HG02852 (cell line): ENCODE data around the gene SH3RF1.

Experiments used
- ATAC-seq: cut with Tn5 transposase; IDR thresholded peaks from one replicate; pipeline ENCODE4 v1.9.1; 2021; ENCODE audit warnings: mild to moderate bottlenecking, moderate library complexity; ENCODE audit not compliant: unreplicated experiment

Gene SH3RF1

GRCh38 chr4:169080981-169081380 is 189.8 kb downstream of the SH3RF1 start:
- ATAC-seq: peak; percentile 5

DNA sequence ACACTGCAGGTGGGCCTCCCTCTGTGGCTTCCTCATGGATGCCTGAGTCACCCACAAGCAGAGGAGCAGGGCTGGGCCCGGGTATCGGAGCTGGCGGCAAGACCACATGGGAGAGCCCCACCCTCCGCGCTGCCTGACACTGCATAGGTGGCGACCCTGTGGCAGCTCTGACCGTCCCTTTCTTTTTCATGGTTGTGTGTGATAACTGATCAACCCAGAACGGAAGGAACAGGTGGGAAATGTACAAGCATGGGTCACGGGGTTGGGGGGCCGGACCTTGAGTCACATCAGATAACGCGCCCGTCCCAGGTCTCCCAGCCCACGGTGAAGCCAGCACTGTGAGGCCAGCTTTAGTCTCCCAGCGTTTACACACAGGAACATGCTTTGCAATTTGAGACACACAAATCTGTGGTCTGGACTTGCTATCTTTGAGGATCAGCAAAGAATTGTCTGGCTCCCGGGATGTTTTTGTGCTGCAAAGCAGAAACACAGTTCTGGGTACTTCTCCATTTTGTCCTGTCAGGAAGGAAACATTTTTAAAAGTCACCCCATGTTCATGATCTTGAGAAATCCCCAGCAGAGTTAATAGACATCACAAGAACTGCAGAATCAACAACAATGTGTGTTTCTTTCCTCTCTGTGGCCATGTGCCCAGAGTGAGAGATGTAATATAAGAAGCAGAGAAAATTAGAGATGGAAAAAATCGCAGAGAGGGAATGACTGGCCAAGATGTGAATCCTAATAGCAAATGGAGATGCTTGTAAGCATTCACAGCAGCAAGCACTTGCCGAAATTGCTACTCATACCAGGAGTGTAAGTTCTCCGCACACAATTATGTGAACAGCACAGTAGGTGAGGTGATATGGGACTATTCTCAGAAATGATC is 190.6 kb downstream of the SH3RF1 start:
- peak; percentile 88 for ATAC-seq

- ATAC-seq: no peak
Measured at GRCh38 chr4:169074117-169074516, 196.6 kb downstream of the SH3RF1 start.

DNA sequence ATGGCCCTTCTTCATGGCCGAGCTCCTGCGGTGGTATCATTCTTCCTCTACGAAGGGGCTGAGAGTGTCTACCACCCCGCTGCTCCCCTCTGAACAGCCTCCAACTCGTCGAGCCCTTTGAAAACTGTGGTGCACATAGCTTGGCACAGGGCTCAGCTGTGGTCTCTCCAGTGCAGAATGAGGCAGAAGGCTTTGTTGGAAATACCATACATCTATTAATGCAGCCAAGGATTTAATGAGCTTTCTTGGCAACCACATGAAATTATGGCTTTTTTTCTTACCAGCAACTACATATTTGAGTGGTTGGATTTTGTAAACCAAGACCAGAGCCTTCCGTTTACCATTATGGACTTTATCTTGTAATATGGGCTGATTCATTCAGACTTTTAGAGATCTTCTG is 199.0 kb downstream of the SH3RF1 start:
- ATAC-seq: no peak

DNA sequence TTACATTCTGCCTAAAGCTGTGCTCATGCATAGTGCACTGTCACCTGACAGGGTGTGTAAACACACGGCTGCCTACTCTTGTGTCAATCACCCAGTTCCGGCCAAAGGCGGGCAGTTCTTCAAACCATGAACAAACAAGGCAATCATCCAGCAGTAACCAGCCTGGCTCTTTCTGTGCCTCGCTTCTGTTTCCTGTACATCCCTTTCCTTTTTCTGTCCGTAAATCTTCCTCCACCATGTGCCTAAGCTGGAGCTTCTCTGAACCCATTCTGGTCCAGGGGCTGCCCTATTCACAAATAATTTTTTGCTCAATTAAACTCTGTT is 199.9 kb downstream of the SH3RF1 start:
- ATAC-seq: no peak

DNA sequence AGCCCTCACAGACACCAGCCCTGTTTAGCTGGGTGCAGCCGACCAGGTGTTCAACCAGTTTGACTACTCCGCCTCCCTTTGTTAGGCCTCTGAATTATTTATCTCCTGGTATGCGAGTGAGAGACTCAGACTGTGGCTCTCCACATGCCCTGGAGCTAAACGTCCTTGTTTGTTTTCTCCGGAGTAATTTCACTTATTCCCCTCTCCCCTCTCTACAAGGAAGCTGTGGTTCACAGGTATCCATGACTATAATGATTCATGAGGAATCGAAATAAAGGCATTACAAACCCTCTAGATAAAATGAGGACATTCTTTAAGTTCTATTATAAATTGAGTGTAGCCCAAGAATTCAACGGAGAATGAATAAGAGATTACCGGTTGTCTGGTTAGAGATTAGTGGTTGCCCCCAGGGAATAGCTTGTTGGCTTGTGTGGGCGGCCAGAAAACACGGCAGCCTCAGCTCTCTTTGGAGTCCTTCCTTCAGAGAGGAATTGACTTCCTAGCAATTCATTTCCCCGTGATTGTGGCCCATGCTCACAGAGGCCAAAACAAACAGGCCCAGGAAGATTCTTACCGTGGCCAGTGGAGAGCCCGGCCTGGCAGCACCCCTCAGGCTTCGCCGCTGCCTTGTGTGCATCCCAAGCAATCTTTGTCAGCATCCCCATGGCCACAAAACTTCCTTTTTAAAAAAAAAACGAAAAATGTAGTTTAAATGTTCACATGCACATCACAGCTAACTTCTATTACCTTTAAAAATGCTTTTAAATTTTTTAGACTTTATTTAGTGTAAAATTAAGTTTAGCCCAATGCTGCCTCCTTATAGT is 200.5 kb downstream of the SH3RF1 start:
- ATAC-seq: no peak

GRCh38 chr4:169068423-169068822 is 202.3 kb downstream of the SH3RF1 start:
- ATAC-seq: no peak

GRCh38 chr4:169066934-169067333 is 203.8 kb downstream of the SH3RF1 start:
- ATAC-seq: no peak

- ATAC-seq: no peak
Measured at GRCh38 chr4:169064296-169064695, 206.5 kb downstream of the SH3RF1 start.

GRCh38 chr4:169063441-169063840 is 207.3 kb downstream of the SH3RF1 start:
- ATAC-seq: no peak

DNA sequence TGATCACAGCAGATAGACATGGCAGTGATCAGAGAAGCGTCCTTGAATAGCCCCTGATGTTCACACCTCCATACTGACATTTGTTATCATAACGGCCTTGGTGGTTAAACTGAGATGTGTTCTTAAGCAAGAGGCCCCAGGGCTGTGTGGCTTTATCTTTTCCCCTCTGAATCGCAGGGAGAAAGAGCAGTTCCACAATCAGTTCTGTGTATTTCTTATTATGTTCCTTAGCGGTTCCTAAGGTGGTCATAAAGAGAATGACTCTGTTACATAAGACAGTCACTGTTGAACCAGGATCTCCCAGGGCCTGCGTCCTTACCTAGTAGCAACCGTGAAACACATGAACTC is 207.9 kb downstream of the SH3RF1 start:
- no peak for ATAC-seq

GRCh38 chr4:169061386-169061785 is 209.4 kb downstream of the SH3RF1 start:
- ATAC-seq: no peak

DNA sequence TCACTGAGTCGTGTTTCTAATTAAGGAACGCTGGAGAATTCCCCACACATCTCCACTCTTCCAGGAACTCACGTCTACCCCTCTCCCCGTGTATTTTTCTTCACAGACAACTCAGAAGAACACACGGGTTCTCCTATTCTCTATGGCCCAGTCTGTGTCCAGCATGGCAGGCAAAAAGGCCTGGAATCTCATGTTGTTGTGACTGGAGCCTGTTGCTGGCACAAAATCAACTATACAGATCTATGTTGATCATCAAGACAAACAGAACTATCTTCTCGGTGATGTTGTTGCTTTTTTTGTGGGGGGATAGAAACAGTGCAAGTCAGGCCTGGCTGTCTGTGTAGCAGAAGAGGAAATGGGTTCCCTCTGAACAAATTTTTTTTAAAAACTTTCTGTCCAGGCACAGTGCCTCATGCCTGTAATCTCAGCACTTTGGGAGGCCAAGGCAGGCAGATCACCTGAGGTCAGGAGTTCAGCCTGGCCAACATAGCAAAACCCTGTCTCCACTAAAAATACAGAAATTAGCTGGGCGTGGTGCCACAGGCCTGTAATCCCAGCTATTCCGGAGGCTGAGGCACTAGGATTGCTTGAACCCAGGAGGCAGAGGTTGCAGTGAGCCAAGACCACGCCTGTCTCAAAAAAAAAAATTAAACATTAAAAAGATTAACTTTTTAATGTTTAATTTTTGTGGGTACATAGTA is 210.2 kb downstream of the SH3RF1 start:
- no peak for ATAC-seq

DNA sequence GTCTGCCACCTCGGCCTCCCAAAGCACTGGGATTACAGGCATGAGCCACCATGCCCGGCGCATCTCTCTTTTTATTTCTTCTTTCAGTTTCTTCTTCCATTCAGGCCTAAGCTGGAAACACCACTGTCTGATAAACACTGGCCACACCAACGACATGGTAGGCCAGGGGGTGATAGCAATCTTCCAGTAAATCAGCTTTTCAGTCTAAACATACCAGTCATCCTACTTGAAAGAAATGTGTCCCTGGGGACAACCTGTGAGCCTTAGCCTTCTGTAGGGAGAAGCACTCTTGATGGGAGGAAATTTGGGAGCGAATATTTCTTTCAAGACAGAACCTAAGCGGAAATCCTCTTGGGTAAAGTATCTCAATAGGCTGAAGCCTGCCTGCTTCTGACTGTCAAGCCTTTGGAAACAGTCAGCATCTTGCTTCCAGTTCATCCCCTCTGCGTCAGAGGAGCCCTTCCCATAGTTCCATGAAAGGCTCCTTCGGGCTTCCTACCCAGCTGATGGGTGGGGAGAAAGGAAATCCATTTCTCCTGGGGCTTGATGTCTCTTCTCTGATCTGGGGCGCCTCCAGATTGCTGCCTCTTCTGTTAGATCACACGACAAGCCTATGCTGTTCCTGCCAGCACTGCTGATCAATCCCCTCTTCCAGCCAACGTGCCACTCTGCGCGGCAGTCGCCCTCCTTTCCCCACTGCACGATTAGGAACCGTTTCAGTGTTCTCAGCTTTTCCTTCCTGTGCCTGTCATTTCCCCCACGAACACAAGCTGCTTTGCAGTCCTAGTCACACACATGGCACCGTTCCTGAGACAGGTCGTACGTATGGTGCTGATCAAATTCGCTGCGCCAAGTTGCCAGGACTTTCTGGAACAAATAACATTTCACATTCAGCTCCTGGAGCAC is 211.2 kb downstream of the SH3RF1 start:
- ATAC-seq: no peak

GRCh38 chr4:169058312-169058711 is 212.4 kb downstream of the SH3RF1 start:
- no peak for ATAC-seq

GRCh38 chr4:169054879-169055278 is 215.9 kb downstream of the SH3RF1 start:
- ATAC-seq: peak; percentile 82

DNA sequence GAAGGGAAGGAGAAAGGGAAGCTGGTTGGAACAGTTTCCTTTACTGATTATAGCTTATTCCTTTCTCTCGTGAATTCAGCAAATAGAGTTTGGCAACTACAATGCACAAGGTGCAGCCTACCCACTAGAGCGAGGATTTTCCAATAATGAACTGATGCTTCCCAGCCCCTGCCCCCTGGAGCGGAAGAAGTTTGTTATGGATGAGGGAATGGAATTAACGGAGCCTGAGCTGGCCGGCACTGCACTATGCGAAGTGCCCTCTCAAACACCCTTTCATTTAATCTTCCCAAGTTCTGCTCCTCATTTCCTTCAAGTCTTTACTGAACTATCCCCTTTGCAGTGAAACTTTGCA is 218.2 kb downstream of the SH3RF1 start:
- no peak for ATAC-seq

DNA sequence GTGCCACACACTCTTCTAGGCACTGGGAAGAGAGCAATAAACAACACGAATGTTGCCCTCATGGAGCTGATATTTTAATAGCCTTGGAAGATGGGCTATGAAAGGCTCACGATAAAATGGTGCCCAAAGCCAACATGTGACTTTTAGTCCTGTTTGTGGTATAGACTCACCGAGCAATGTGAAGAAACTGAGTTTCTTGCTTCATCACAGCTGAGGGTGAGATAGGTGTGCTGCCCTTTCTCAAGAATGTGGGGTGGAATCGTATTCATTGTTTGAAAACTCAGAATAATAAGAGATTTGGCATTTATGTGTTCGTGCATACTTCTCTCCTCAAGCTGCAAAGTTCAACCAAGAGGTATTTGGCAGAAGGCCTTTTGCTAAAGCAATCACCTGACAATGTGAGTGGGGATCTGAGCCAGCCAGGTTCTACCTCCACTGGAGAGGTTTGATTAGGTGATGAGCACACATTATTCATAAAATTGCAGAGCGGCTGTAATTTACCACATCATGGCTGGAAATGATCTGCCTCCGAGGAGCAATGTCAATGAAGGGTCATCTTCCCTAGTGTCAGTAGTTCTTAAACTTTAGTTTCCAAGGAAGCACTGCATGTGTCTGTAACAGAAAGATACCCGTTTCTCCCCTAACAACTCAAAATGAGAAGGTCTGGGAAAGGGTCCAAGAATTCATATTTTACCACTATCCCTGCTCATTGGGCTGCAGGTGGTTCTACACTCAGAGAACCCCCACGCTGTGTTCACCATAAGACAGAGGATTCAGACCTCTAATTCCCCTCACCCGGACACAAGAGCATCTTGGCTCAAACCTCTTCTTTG is 218.8 kb downstream of the SH3RF1 start:
- ATAC-seq: no peak

DNA sequence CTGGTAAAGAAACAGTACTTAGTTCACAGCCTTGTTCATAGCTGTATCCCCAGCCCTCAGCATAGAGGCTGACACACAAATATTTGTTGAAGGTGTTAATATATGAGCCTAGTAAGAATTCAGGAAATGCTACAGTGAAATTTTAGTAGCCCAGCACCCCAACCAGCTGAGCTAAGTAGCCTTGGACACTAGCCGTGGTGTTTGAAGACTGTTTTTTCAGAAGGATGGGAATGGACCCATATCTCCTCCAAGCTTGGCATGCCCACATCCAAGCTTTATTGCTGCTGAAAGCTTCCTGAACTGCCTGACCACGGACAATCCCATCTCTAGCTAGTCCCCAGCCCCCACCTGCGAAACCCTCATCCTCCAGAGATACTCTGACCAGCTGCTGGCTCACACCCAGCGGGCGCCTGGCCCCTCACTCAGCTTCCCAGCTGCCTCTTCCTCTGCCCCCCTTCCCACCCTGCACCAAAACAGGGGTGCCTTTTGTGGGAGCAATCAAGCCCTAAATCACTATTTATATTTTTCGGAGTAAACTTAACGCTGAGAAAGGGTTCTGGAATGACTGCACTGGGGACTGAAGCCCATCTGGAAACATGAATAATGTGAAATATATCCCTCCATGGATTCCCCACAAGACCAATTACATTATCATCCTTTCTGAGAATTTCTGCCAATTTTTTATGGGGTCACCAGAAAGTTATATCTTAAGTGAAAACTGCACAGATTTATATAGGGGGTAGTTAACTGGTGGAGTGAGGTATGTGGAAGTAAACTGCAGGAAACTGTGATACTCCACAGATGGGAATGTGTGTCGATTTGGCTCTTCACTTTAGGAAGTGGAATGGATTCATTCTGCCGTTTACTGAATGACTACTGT is 219.6 kb downstream of the SH3RF1 start:
- no peak for ATAC-seq
